ENCODE data around the gene MANEA. TPM values are rescaled to one million over a fixed set of nuclear protein-coding genes. Genes with fewer than 3 reads are reported as not detected.
"Not testable (repeated sequence)": the region's sequence is repeated elsewhere in the genome, so short reads cannot be mapped to it uniquely, and the experiment has no call there.

MANEA gene, protein sequence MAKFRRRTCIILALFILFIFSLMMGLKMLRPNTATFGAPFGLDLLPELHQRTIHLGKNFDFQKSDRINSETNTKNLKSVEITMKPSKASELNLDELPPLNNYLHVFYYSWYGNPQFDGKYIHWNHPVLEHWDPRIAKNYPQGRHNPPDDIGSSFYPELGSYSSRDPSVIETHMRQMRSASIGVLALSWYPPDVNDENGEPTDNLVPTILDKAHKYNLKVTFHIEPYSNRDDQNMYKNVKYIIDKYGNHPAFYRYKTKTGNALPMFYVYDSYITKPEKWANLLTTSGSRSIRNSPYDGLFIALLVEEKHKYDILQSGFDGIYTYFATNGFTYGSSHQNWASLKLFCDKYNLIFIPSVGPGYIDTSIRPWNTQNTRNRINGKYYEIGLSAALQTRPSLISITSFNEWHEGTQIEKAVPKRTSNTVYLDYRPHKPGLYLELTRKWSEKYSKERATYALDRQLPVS
- 9.8 and 15.6 TPM in 2 replicates for total RNA-seq

DNA sequence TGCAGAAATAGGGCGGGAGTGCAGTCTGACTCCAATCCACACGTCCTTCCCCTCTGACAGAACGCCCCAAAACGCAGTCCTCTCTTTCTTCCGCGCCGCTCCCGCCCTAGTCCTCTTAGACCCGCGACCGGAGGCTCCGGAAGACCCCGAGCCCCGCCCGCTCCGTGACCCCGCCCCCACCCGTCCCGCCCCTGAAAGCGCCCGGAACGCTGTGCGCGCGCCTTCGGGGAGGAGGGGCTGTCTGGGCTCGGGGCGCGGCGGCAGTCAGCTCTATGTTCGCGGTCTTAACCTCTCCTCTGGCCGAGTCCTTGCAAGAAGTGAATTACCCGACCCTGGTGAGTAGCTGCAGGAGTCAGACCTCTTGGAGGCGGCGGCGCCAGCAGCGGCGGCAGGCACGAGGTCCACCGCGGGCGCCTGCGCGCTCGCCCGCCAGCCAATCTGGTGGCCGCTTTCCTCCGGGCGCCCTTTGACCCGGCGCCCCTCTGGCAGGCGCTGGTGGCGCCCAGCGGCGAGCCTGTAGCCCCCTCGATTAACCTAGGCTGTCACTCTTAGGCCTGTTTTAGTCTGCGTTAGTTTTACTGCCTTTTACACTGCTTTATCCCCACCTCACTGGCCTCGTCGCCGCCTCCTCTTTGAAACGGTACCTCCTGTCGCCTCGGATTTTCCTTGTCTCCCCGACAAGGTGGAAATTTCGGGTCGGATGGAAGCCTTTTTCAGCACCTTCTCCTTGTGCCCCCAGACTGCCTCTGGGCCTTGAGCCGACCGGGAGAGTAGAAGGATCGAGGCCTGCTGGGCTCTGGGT is at the start of gene MANEA:
Gene MANEA, plus strand, starts transcription at position 232 of the 802 bp plus-strand sequence. CDS start 8,905 bp downstream, outside the sequence.
- peak; percentile 57 for DNase-seq (ENCODE audit: low read depth, low spot score)

DNA sequence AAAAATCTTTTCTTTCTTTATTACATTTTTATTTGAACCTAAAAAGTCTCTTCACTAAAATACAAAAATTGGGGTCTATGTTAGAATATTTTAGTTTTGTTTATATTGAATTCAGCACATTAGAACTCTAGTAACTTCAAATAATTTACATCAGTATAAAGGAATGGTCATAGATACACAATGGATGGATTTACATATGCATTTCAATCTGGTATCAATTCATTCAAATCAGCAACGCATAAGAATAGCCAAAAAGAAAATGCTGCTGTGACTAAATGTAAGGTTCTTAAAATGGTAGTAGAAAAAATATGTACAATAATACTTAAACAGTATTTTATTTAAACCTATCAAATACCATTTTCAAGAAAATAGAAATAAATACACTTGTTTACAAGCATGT is 47.6 kb upstream of the MANEA start:
- no peak for DNase-seq (ENCODE audit: low read depth, low spot score)

DNA sequence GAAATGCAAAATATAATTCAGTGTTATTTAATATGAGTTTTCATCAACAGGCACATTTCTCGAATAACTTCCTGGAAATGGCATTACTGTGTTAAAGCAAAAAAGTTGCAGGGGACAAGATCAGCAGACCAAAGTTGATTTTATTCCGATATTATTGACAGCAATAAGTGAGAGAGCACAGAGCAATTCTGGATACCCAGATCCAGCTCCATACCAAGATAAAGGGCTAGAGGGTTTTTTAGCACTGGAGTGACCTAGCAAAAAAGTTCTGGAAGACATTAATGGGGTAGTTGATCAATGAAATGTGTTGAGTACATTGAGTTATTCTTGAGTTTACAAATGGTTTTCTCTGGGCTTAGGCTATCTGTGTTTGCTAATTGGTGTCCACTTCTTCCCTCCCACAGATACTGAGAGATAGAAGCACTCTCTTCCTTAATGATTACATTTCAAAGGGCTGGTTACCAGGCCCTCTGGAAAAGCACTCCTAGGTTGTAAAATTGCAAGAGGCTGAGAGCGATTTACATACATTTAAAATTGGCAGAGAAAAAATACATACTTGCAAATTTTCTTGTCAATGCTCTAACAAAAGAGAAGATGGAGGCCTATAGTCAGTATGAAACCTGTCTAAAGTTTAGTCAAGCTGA is 47.0 kb upstream of the MANEA start:
- DNase-seq (ENCODE audit: low read depth, low spot score), result no peak

DNA sequence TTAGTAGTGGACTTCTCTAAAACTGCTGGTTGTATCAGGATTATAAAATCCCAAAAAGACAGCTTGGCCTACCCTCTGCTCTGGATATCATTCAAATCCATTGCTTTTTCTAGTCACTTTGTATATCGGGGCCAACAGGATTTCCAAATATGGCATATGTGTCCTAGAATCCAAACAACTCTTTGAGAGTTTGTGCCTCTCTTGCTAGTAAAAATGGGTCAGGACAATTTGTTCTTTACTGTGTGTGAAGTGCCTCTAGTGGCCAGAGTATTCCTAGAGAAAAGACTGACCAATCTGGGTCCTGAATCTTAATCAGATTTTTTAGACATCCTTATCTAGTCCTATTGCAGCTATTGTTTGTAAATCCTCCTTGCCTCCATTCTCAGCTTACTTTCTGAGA is 33.5 kb upstream of the MANEA start:
- DNase-seq (ENCODE audit: low read depth, low spot score), result no peak

DNA sequence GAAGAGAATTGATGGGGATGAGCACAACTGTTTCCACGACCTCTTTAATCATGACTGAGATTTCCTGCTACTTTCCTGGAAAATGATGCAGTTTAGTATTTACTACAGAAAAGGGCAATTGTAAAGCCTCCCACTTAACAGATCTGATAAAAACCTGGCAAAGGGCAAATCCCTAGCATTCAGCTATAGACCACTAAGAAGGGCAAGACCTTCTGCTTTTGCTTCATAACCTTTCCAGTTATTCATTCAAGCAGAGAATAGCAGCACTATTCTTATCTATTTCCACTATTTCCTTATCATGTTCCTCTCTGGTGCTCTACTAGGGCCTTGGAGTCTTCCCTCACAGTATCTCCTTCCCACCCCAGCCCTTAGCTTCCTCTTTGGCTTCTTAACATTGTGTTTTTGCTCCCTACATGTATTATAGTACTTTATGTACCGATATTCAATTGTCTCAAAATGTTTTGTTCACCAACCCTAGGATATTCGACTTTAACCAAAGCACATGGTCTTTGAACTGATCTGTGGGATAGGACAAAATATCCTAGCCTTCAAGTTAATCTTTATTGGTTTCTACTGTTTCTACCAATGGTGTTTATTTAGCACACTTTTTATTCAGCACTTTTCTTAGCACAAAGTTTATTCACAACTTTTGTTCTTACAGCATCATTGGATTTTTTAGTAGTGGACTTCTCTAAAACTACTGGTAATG is 32.7 kb upstream of the MANEA start:
- DNase-seq (ENCODE audit: low read depth, low spot score), result no peak

DNA sequence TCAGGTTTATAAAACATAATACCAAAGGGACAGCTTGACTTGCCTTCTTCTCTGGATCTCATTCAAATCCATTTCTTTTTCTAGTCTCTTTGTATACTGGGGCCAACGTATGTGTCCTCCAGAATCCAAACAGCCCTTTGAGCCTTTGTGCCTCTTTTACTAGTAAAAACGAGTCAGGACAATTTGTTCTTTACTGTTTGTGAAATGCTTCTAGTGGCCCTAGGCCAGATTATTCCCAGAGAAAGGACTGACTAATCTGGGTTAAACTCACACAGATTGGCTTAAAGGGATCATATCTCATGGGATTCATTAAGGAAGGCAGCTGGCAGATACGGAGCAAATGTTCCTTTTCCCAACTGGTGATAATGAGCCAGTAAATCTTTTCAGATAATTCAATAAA is 32.1 kb upstream of the MANEA start:
- no peak for DNase-seq (ENCODE audit: low read depth, low spot score)

DNA sequence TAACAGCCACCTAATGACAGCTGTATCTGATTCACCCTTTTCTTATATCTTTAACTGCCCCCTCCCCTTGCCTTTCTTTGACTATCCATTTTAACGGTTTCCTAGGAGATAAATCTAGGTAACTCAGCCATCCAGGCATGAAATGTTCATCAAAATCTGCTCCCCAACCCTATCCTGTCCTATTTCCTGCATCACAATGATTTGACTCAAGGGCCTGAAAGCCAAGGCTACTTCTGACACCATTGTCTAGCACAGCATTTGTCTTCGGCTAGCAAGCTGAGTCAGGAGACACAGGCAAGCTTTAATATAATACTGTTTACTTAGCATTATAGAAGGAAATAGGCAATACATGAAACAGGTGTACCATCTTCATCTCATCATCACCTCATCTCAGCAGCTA is 31.6 kb upstream of the MANEA start:
- DNase-seq (ENCODE audit: low read depth, low spot score), result no peak

DNA sequence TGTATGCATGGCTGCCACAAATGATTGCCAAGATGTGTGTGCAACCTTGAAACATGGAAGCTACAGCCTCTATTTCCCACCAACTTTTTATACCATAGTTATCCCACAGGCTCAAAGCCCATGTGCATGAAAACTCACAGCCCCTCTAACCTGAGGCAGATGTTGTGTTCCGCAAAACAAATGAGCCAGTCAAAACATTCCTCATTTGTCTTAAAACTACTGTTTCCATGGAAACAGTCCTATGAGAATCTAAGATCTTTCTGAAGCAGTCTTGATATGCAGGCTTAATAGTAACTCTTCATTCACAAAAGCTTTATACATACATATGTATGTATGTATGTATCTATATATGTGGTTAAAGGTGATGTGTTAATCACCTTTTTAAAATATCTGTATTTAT is 31.2 kb upstream of the MANEA start:
- DNase-seq (ENCODE audit: low read depth, low spot score), result no peak

DNA sequence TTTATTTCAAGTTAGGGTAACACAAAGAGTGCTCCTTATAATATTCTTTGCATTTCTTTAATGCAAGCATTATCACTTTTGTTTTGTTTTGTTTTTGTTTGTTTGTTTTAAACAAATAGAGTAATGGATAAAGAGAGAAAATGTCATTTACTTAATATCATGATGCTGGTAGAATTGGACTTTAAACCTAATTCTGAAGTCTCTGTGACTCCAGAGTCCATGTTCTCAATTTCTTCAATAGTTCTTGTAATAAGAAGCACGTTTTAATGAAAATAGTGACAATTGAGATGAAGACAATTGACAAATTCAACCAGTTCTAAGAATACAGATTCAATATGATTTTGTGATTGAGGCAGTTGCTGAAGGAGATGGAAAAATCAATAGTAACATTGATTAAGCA is 30.3 kb upstream of the MANEA start:
- DNase-seq (ENCODE audit: low read depth, low spot score), result no peak

DNA sequence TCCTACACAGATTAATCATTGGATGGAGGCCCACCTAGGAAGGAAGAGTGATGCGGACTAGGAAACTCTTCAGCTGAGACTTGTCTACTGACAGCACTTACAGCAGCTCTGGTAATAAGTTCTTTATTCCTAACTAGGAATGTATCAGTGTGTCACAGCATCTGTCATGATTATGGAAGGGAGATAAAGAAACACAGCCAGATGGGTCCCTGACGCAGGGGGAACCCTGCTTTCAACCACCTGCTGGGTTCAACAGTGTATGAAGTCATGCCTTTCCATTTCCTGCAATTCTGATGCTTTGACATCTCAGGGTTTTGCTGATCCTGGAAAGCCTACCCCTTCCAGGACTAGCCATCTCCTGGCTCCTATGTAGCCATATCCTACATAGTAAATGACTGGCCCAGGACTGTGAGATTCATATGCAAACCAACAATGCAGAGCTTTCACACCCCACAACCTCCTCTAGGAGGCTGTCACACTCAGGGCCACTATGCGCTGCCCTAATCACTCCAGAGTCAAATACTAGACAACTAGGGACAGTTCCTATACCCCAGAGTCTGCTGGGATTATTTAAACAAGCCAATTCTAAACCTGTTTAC is 29.0 kb upstream of the MANEA start:
- no peak for DNase-seq (ENCODE audit: low read depth, low spot score)

DNA sequence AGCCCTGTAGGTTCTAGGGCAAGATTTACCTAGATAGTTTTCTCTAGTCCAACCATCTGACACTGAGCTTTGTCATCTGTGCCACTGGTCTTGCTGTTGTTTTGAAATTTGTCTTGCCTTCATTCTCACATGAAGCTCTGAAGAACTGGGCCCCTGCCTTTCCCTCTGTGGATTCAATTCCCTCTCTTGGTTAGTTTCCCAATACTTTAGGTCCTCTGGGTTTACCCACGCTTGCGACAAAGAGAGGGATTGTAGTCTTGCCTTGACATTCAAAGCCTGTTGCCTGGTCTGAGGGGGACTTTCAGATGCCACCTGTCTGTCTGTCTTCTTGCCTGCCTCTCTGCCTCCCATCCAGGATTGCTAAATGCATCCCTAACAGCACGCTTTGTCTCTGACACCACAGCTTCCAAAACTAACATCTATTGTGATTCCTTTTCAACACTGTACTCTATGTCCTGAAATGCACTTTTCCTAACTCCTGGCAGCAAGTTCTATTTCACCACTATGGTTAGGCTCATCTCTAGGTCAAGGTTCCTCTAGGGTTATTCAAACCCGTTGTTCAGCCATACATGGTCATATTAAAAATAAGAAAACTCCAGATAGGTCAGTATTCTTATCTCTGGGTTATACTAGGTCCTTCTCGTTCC is 25.5 kb upstream of the MANEA start:
- DNase-seq (ENCODE audit: low read depth, low spot score), result no peak

DNA sequence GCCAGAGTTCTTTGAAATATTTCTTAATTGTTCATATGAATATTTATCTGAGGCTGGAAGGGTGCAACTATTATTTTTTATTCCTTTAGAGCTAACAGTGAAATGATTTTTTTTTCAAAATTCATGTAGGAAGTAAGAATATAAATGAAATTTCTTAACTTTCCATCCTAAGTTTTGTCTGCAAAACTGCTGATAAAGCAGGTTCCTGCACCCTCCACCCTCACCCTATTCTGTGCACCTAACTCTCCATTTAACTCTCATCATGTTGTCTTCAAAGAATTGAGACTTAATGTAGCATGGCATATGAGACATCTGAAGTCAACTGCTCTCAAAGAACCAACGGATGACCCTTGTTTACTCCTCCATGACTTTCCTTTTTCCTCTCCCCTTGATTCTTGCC is 23.5 kb upstream of the MANEA start:
- no peak for DNase-seq (ENCODE audit: low read depth, low spot score)

DNA sequence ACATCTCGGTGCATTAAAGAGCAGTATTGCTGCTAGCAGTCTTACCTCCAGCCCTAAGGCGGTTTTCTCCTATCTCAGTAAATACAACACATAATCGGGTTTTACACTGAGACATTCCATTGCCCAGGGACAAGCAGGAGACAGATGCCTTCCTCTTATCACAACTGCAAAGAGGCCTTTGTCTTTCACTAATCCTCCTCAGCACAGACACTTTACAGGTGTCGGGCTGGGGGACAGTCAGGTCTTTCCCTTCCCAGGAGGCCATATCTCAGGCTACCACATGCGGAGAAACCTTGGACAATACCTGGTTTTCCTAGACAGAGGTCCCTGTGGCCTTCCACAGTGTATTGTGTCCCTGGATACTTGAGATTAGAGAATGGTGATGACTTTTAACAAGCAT is 16.4 kb upstream of the MANEA start:
- DNase-seq (ENCODE audit: low read depth, low spot score), result not testable (repeated sequence)

DNA sequence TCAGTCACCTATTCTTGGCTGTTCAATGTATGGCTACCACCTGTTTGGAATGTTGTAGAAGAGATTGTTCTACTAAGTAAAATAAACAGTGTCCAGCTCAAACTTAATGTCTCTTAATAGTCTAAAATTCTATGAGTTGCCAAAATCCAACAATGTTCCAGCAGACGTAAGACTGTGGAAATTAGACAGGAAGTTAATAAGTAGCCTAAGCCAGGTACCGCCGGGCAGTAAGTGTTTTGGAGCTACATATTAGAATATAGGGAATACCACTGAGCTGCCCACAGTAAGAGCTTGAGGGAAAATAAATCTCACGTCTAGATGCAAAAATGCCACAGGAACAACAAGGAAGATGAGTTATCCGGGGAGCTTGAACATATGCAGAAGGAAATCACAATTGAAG is 7.8 kb upstream of the MANEA start:
- DNase-seq (ENCODE audit: low read depth, low spot score), result no peak

DNA sequence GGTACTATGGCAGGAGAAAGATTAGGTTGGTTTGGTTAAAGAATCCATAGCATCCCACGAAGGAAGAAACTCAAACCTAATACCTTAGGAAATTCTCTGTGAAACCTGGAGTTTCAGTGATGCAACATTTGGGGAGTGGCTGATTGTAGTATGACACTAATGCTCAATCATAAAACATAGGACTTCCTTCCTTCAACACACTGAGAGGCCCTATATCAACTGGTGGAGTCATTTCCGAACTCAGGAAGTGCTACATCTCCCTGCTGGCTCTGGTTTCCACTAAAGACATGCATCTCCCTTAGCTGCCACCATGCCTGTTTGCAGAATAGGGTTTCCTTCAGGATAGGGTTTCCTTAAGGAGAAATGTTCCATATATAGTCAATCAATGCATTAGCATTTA is 5.2 kb upstream of the MANEA start:
- DNase-seq (ENCODE audit: low read depth, low spot score), result no peak

DNA sequence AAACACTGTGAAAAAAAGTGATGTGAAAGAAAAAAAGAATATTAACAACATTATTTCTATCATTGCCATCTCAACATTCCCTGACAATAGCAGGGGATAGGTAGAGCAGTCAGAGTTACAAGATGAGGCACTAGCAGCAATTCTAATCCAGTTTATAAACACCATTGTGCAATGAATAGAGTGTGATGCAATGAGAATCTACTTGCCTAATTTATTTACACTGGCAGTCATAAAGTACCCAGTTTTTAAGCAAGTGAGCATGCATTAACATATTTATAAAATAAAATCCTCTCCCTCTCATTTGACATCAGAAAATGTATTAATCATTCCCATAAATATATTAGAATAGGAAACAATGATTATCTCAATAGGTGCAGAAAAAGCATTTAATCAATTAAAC is 2.5 kb upstream of the MANEA start:
- no peak for DNase-seq (ENCODE audit: low read depth, low spot score)

DNA sequence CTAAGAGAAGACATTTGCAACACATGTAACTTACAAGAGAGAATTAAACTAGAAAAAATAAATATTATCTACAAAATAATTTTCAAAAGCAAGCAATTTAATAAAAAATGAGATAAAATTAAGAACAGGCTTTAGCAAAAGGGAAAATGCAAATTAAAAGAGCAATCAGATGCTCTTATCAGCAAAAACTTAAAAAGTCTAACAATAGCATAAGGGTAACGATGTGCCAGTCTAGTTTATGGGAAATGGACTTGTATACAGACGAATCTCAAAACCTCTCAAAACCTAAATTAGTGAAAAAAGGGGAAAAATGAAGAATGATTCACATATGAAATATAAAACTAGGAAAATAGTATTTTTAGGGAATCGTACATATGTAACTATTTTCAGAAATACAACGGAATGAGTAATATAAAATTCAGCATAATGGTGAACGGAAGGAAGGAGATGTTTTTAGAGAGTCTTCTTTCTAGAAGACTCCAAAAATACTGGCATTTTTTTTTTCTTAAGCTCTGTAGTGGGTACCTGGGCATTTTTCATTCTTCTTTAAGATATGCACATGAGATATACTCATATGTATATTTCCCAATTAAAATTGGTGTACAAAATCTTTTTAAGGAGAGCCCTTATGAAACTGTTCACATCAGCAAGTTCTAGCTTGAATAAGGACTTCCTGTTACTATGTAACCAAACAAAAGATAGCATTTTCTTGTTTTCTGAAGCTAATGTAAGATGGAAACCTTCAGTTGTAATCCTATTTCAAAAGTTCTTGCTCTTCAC is 927 bp upstream of the MANEA start:
- DNase-seq (ENCODE audit: low read depth, low spot score), result no peak

DNA sequence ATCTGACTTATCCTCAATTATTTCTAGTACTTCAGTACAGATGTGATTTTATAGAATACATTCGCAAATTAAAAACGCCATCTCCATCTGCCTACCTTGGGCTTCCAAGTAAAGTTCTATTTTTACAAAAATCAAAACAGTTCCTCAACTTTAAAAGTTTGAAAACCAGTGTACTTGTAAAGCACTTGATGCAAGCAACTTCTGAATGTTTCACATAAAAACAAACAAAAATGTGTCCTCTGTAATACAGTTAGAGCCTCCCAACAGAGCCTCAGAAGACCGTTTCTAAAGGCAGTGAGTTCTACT is 384 bp upstream of the MANEA start:
- DNase-seq (ENCODE audit: low read depth, low spot score), result no peak

DNA sequence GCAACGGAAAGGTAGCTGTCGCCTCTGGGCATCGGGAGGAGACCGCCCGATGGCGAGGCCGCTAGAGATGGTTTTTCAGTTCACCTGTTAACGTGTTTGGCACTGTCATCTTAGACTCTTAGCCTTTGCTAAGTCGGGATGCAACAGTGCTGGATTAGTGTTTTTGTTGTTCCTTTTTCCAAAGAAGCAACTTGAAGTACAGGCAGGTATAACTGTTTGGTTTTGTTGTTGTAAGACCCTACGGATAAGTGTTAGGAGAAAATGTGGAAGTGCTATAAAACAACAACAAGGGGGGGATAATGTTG is 723 bp downstream of the MANEA start:
- no peak for DNase-seq (ENCODE audit: low read depth, low spot score)

DNA sequence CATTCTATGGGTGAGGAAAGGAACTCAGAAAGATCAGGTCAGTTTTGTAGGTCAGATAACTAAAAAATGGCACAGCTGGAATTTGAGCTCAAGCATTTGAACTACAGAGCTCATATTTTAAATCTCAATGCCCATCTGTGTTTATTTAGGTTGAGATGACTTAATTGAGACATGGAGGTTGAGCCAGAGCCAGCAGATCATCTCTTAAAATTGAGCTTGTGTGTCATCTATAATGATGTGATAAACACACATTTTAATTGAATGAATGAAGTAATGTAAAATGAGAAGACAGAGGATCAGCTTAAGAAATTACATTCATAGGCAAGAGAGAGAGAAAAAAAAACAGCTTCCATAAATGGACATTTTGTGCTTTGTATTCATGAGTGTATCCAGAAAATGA is 3.7 kb downstream of the MANEA start:
- no peak for DNase-seq (ENCODE audit: low read depth, low spot score)
